Activated CD4-positive, alpha-beta T cell treated with anti-CD3 and anti-CD28 coated beads, Interleukin-2, amount 10 ng/mL, durations not matched to agents 24 days and 14 days (primary cell): ENCODE results near the gene LIF. TPM values are rescaled to one million over a fixed set of nuclear protein-coding genes. Genes with fewer than 3 reads are reported as not detected.

Experiments used
- DNase-seq: peaks from one replicate; pipeline ENCODE4 v3.0.0; 2022
- H3K27ac Mint-ChIP-seq: one replicate; pipeline ENCODE4 v1.8.0; 2022; ENCODE audit warnings: mild to moderate bottlenecking, mixed read lengths
- H3K27me3 Mint-ChIP-seq: one replicate; pipeline ENCODE4 v1.8.0; 2022; ENCODE audit warnings: mixed read lengths
- H3K36me3 Mint-ChIP-seq: one replicate; pipeline ENCODE4 v1.8.0; 2022; ENCODE audit warnings: low read depth, mild to moderate bottlenecking, mixed read lengths
- H3K4me1 Mint-ChIP-seq: one replicate; pipeline ENCODE4 v1.8.0; 2021; ENCODE audit warnings: mixed read lengths
- H3K4me3 Mint-ChIP-seq: one replicate; pipeline ENCODE4 v1.8.0; 2022; ENCODE audit warnings: mild to moderate bottlenecking, moderate library complexity, mixed read lengths
- H3K9me3 Mint-ChIP-seq: one replicate; pipeline ENCODE4 v1.8.0; 2021; ENCODE audit warnings: mixed read lengths
- intact Hi-C: fragments of 100-400 bp; cut with micrococcal nuclease; formaldehyde crosslinking; loops from one replicate; pipeline ENCODE4 v1.15.1; 2023
- total RNA-seq: library from RNA; stranded (reverse); gene quantifications from 2 replicates; pipeline ENCODE4 v1.2.3, GENCODE V29; 2022

Gene LIF
- total RNA-seq, 1 donor from 2014 or later = 509 TPM

GRCh38 chr22:30288419-30289140, 42.0 kb upstream of the LIF start:
- Mint-ChIP-seq H3K27ac (peak overlapping the region; percentile 83), H3K4me1 (peaks cover 50% of the 10 kb centered on the region), H3K9me3 (no peaks in the 10 kb centered on the region), H3K27me3 (no peaks in the 10 kb centered on the region), H3K4me3 (peak overlapping the region; percentile 86), H3K36me3 (peaks cover 16% of the 10 kb centered on the region)
- intact Hi-C loops = loop anchor here (1.0 kb wide), 7 partner anchors 18 to 197 kb away; partner anchors contain the start of genes OSM, SF3A1 and TBC1D10A
- no peak for DNase-seq

GRCh38 chr22:30287648-30288418, 41.3 kb upstream of the LIF start:
- H3K27me3 Mint-ChIP-seq = no peaks in the 10 kb centered on the region
- peak; percentile 96 for DNase-seq
- peaks cover 11% of the 10 kb centered on the region for H3K36me3 Mint-ChIP-seq
- no peaks in the 10 kb centered on the region for H3K9me3 Mint-ChIP-seq
- intact Hi-C loops = loop anchor here (1.0 kb wide), 6 partner anchors 25 to 197 kb away; partner anchors contain the start of gene RNF215
- H3K4me3 Mint-ChIP-seq = peak overlapping the region; percentile 86
- peak overlapping the region; percentile 83 for H3K27ac Mint-ChIP-seq
- H3K4me1 Mint-ChIP-seq = peaks cover 55% of the 10 kb centered on the region

- H3K27ac Mint-ChIP-seq = peak overlapping the region; percentile 79
These were observed 40.5 kb upstream of the LIF start for GRCh38 chr22:30286813-30287647.

GRCh38 chr22:30286331-30286730, 39.8 kb upstream of the LIF start:
- peaks cover 9% of the 10 kb centered on the region for H3K36me3 Mint-ChIP-seq
- no peak for DNase-seq
- intact Hi-C loops = no loop called here
- H3K27ac Mint-ChIP-seq = peak overlapping the region; percentile 79
- peaks cover 59% of the 10 kb centered on the region for H3K4me1 Mint-ChIP-seq
- H3K27me3 Mint-ChIP-seq = no peaks in the 10 kb centered on the region
- H3K9me3 Mint-ChIP-seq = no peaks in the 10 kb centered on the region
- H3K4me3 Mint-ChIP-seq = no peak overlapping the region

More at GRCh38 chr22:30286813-30287647, 40.5 kb upstream of the LIF start:
- Mint-ChIP-seq H3K4me3 (no peak overlapping the region), H3K27me3 (no peaks in the 10 kb centered on the region), H3K4me1 (peaks cover 62% of the 10 kb centered on the region), H3K9me3 (no peaks in the 10 kb centered on the region), H3K36me3 (peaks cover 11% of the 10 kb centered on the region)
- intact Hi-C loops = loop anchor here (1.0 kb wide), 4 partner anchors 24 to 179 kb away; partner anchors contain the start of gene RNF215
- DNase-seq = peak; percentile 96

GRCh38 chr22:30285846-30286200, 39.3 kb upstream of the LIF start:
- Mint-ChIP-seq H3K36me3 (peaks cover 9% of the 10 kb centered on the region), H3K4me1 (peaks cover 54% of the 10 kb centered on the region), H3K9me3 (no peaks in the 10 kb centered on the region), H3K27ac (no peak overlapping the region), H3K4me3 (no peak overlapping the region), H3K27me3 (no peaks in the 10 kb centered on the region)
- DNase-seq = no peak
- intact Hi-C loops = no loop called here

- intact Hi-C loops = no loop called here
- H3K4me1 Mint-ChIP-seq = peaks cover 49% of the 10 kb centered on the region
- no peaks in the 10 kb centered on the region for H3K9me3 Mint-ChIP-seq
- peaks cover 9% of the 10 kb centered on the region for H3K36me3 Mint-ChIP-seq
- no peak for DNase-seq
- peak overlapping the region; percentile 21 for H3K27ac Mint-ChIP-seq
- H3K27me3 Mint-ChIP-seq = no peaks in the 10 kb centered on the region
- H3K4me3 Mint-ChIP-seq = no peak overlapping the region
These were observed 38.8 kb upstream of the LIF start for GRCh38 chr22:30285176-30285845.

- Mint-ChIP-seq H3K27me3 (no peaks in the 10 kb centered on the region), H3K9me3 (no peaks in the 10 kb centered on the region), H3K4me1 (peaks cover 44% of the 10 kb centered on the region), H3K4me3 (peak overlapping the region; percentile 52), H3K27ac (peak overlapping the region; percentile 21), H3K36me3 (peaks cover 9% of the 10 kb centered on the region)
- intact Hi-C loops = no loop called here
- no peak for DNase-seq
These were observed 38.1 kb upstream of the LIF start for GRCh38 chr22:30284666-30285065.

GRCh38 chr22:30284172-30284571, 37.6 kb upstream of the LIF start:
- Mint-ChIP-seq H3K36me3 (peaks cover 9% of the 10 kb centered on the region), H3K4me3 (peak overlapping the region; percentile 52), H3K27me3 (no peaks in the 10 kb centered on the region), H3K27ac (peak overlapping the region; percentile 45), H3K9me3 (no peaks in the 10 kb centered on the region), H3K4me1 (peaks cover 46% of the 10 kb centered on the region)
- no peak for DNase-seq
- intact Hi-C loops = no loop called here

- Mint-ChIP-seq H3K4me3 (peak overlapping the region; percentile 62), H3K36me3 (peaks cover 11% of the 10 kb centered on the region), H3K9me3 (no peaks in the 10 kb centered on the region), H3K4me1 (peaks cover 48% of the 10 kb centered on the region), H3K27ac (peak overlapping the region; percentile 77), H3K27me3 (no peaks in the 10 kb centered on the region)
- intact Hi-C loops = no loop called here
- DNase-seq = no peak
These were observed 36.8 kb upstream of the LIF start for GRCh38 chr22:30283342-30283741.

GRCh38 chr22:30282616-30283046, 36.1 kb upstream of the LIF start:
- no peaks in the 10 kb centered on the region for H3K27me3 Mint-ChIP-seq
- peaks cover 11% of the 10 kb centered on the region for H3K36me3 Mint-ChIP-seq
- peak overlapping the region; percentile 62 for H3K4me3 Mint-ChIP-seq
- intact Hi-C loops = no loop called here
- H3K4me1 Mint-ChIP-seq = peaks cover 48% of the 10 kb centered on the region
- no peak for DNase-seq
- no peaks in the 10 kb centered on the region for H3K9me3 Mint-ChIP-seq
- H3K27ac Mint-ChIP-seq = peak overlapping the region; percentile 77

- Mint-ChIP-seq H3K36me3 (peaks cover 9% of the 10 kb centered on the region), H3K27ac (no peak overlapping the region), H3K27me3 (no peaks in the 10 kb centered on the region), H3K9me3 (no peaks in the 10 kb centered on the region), H3K4me3 (no peak overlapping the region), H3K4me1 (peaks cover 52% of the 10 kb centered on the region)
- DNase-seq = no peak
- intact Hi-C loops = no loop called here
These were observed 33.9 kb upstream of the LIF start for GRCh38 chr22:30280505-30280904.

GRCh38 chr22:30279932-30280331, 33.4 kb upstream of the LIF start:
- H3K4me3 Mint-ChIP-seq = no peak overlapping the region
- no peak for DNase-seq
- intact Hi-C loops = no loop called here
- H3K9me3 Mint-ChIP-seq = no peaks in the 10 kb centered on the region
- no peaks in the 10 kb centered on the region for H3K27me3 Mint-ChIP-seq
- peaks cover 6% of the 10 kb centered on the region for H3K36me3 Mint-ChIP-seq
- peak overlapping the region; percentile 39 for H3K27ac Mint-ChIP-seq
- peaks cover 54% of the 10 kb centered on the region for H3K4me1 Mint-ChIP-seq
